Liver (tissue), 9 donors: ENCODE data around the gene TDO2. TPM values are rescaled to one million over a fixed set of nuclear protein-coding genes. Genes with fewer than 3 reads are reported as not detected.
A peak's percentile ranks its signal among the peaks of the same experiment; 100 is the strongest.

Source experiments
- DNase-seq: peaks from one replicate; pipeline ENCODE4 v3.0.0-alpha.2; 2017; ENCODE audit warnings: low spot score
- H3K27ac ChIP-seq, 2 donors: one replicate each; pipeline ENCODE4 v1.7.0; 2013; ENCODE audit warnings: inconsistent platforms in 2 of 2, low read length in 2 of 2, control low read depth in 1 of 2, low read depth in 1 of 2, mild to moderate bottlenecking in 1 of 2
- H3K27me3 ChIP-seq, 4 donors: one replicate each; pipeline versions ENCODE4 v1.6.1 to v1.7.0; 2013; ENCODE audit warnings: low read length in 3 of 4, inconsistent platforms in 1 of 4, mild to moderate bottlenecking in 1 of 4, moderate library complexity in 1 of 4; ENCODE audit not compliant: control insufficient read depth in 4 of 4, insufficient read depth in 4 of 4
- H3K36me3 ChIP-seq, 4 donors: one replicate each; pipeline versions ENCODE4 v1.6.1 to v1.7.0; 2013; ENCODE audit warnings: low read length in 3 of 4, mild to moderate bottlenecking in 3 of 4, low read depth in 1 of 4, moderate library complexity in 1 of 4; ENCODE audit not compliant: control insufficient read depth in 4 of 4, insufficient read depth in 3 of 4
- H3K4me1 ChIP-seq, 4 donors: one replicate each; pipeline versions ENCODE4 v1.6.1 to v1.7.0; 2013; ENCODE audit warnings: low read length in 3 of 4, mild to moderate bottlenecking in 3 of 4, moderate library complexity in 1 of 4; ENCODE audit not compliant: control insufficient read depth in 4 of 4, insufficient read depth in 4 of 4
- H3K4me3 ChIP-seq, 3 donors: one replicate each; pipeline versions ENCODE4 v1.6.1 to v1.7.0; 2013; ENCODE audit warnings: low read length in 3 of 3, control low read depth in 1 of 3, low read depth in 1 of 3, mild to moderate bottlenecking in 1 of 3
- H3K9ac ChIP-seq, 2 donors: one replicate each; pipeline ENCODE4 v1.7.0; 2013; ENCODE audit warnings: low read length in 2 of 2, mild to moderate bottlenecking in 2 of 2, moderate library complexity in 2 of 2, control low read depth in 1 of 2, low read depth in 1 of 2
- H3K9me3 ChIP-seq, 4 donors: one replicate each; pipeline versions ENCODE4 v1.6.1 to v1.7.0; 2013; ENCODE audit warnings: low read length in 3 of 4; ENCODE audit not compliant: control insufficient read depth in 4 of 4
- ATF3 ChIP-seq: IDR thresholded peaks from 2 replicates; pipeline ENCODE4 v1.6.1; 2016; ENCODE audit warnings: antibody characterized with exemption
- CTCF ChIP-seq: fragments of 150-350 bp; IDR thresholded peaks from 2 replicates; pipeline ENCODE4 v1.5.1; 2017; ENCODE audit warnings: improper control_type of control experiment, low read depth, low read length; ENCODE audit not compliant: missing input control
- EGR1 ChIP-seq, 2 donors: IDR thresholded peaks; 2 replicates each; pipeline ENCODE4 v1.6.1; 2016 to 2018; ENCODE audit warnings: antibody characterized with exemption in 2 of 2, low read depth in 2 of 2
- FOXA1 ChIP-seq: IDR thresholded peaks from 2 replicates; pipeline ENCODE4 v1.6.1; 2016; ENCODE audit warnings: antibody characterized with exemption
- FOXA2 ChIP-seq: IDR thresholded peaks from 2 replicates; pipeline ENCODE4 v1.6.1; 2016; ENCODE audit warnings: antibody characterized with exemption
- GABPA ChIP-seq, 2 donors: IDR thresholded peaks in 1 of 2; conservative IDR thresholded peaks in 1 of 2; 2 replicates each; pipeline ENCODE4 v1.6.1; 2016; ENCODE audit warnings: antibody characterized with exemption in 2 of 2, mild to moderate bottlenecking in 1 of 2, moderate library complexity in 1 of 2
- HNF4A ChIP-seq, 2 donors: conservative IDR thresholded peaks; 2 replicates each; pipeline ENCODE4 v1.6.1; 2016; ENCODE audit warnings: antibody characterized with exemption in 2 of 2, mild to moderate bottlenecking in 2 of 2
- HNF4G ChIP-seq: IDR thresholded peaks from 2 replicates; pipeline ENCODE4 v1.6.1; 2016; ENCODE audit warnings: antibody characterized with exemption
- JUND ChIP-seq, 2 donors: IDR thresholded peaks; 2 replicates each; pipeline ENCODE4 v1.6.1; 2016; ENCODE audit warnings: antibody characterized with exemption in 2 of 2
- MAX ChIP-seq: IDR thresholded peaks from 2 replicates; pipeline ENCODE4 v1.6.1; 2016; ENCODE audit warnings: antibody characterized with exemption
- NR2F2 ChIP-seq: IDR thresholded peaks from 2 replicates; pipeline ENCODE4 v1.6.1; 2016; ENCODE audit warnings: antibody characterized with exemption
- RAD21 ChIP-seq, 2 donors: IDR thresholded peaks; 2 replicates each; pipeline ENCODE4 v1.6.1; 2016; ENCODE audit warnings: antibody characterized with exemption in 2 of 2, mild to moderate bottlenecking in 2 of 2
- REST ChIP-seq: IDR thresholded peaks from 2 replicates; pipeline ENCODE4 v1.6.1; 2016; ENCODE audit warnings: antibody characterized with exemption, mild to moderate bottlenecking
- RXRA ChIP-seq, 2 donors: IDR thresholded peaks; 2 replicates each; pipeline ENCODE4 v1.6.1; 2017 to 2018; ENCODE audit warnings: antibody characterized with exemption in 2 of 2, mild to moderate bottlenecking in 1 of 2
- SP1 ChIP-seq: IDR thresholded peaks from 2 replicates; pipeline ENCODE4 v1.6.1; 2018; ENCODE audit warnings: antibody characterized with exemption, mild to moderate bottlenecking
- TAF1 ChIP-seq: conservative IDR thresholded peaks from 2 replicates; pipeline ENCODE4 v1.6.1; 2016; ENCODE audit warnings: antibody characterized with exemption, mild to moderate bottlenecking
- YY1 ChIP-seq: IDR thresholded peaks from 2 replicates; pipeline ENCODE4 v1.6.1; 2016; ENCODE audit warnings: antibody characterized with exemption, mild to moderate bottlenecking
- ZBTB33 ChIP-seq: IDR thresholded peaks from 2 replicates; pipeline ENCODE4 v1.6.1; 2016; ENCODE audit warnings: antibody characterized with exemption
- WGBS: extraction: QIAGEN DNeasy Blood & Tissue Kit; methylation state at CpG from one replicate; pipeline ENCODE4 v1.1.7; 2013; 5-methylcytosine and 5-hydroxymethylcytosine counted together
- polyA plus RNA-seq, 2 donors: library from polyadenylated mRNA; stranded (reverse) in 1 of 2; unstranded in 1 of 2; fragments of 200-250 nt in 1 of 2; fragments of >200 nt in 1 of 2; fragmentation: Nextera tagmentation in 1 of 2; extraction: Ambion mirVana in 1 of 2; gene quantifications; one replicate each; pipeline versions ENCODE4 v1.2.1 to v1.2.3, GENCODE V29; 2013 to 2015
- total RNA-seq, 2 donors: library from RNA; depleted of rRNA; stranded (reverse); fragments of >200 nt; gene quantifications; one replicate each; pipeline ENCODE4 v1.2.3, GENCODE V29; 2014
- donor health status: healthy.
- donor health status: healthy.
- donor health status: healthy.
- donor health status: healthy.
- donor health status: healthy.

The TDO2 gene
- total and polyA plus RNA-seq, 4 donors: 163 to 1,057 (median 533) TPM

GRCh38 chr4:155941085-155941790, 37.7 kb downstream of the TDO2 start:
- 74% methylated on average over 6 of the region's 6 CpGs for WGBS
- Histone ChIP-seq H3K9ac (no peak overlapping the region), H3K4me1 (peaks cover 5 to 23% (median 17%) of the 10 kb centered on the region in 4 donors), H3K36me3 (peaks cover 0 to 15% (median 6%) of the 10 kb centered on the region in 4 donors), H3K27me3 (no peaks in the 10 kb centered on the region), H3K4me3 (no peak overlapping the region), H3K9me3 (no peaks in the 10 kb centered on the region), H3K27ac (no peak overlapping the region)
- TF ChIP-seq HNF4G: no peak
- no peak for TF ChIP-seq YY1
- TF ChIP-seq MAX: no peak
- no peak for TF ChIP-seq GABPA (IDR thresholded peaks at IDR 0.05 in 1 of 2, conservative IDR thresholded peaks at IDR 0.05 in 1 of 2)
- TF ChIP-seq JUND (IDR thresholded peaks at IDR 0.05): no peak
- TF ChIP-seq CTCF: no peak
- no peak for TF ChIP-seq ATF3
- peak in 1 of 2 donors; percentile 14 for TF ChIP-seq HNF4A (conservative IDR thresholded peaks at IDR 0.05)
- peak in 1 of 2 donors; percentile 14 for TF ChIP-seq RAD21 (IDR thresholded peaks at IDR 0.05)
- no peak for TF ChIP-seq FOXA1
- peak; percentile 26 to 32 for TF ChIP-seq RXRA (IDR thresholded peaks at IDR 0.05)
- TF ChIP-seq TAF1: no peak
- TF ChIP-seq ZBTB33: no peak
- TF ChIP-seq FOXA2: no peak
- TF ChIP-seq SP1: peak; percentile 16
- no peak for TF ChIP-seq EGR1 (IDR thresholded peaks at IDR 0.05; ENCODE audit: low read depth in 2 of 2)
- no peak for TF ChIP-seq NR2F2
- TF ChIP-seq REST: no peak
- DNase-seq: no peak
